GM21737 (cell line): Measurements from ENCODE around the gene INKA1.
"Not testable (repeated sequence)": the region's sequence is repeated elsewhere in the genome, so short reads cannot be mapped to it uniquely, and the experiment has no call there.

ENCODE experiments used
- ATAC-seq: cut with Tn5 transposase; IDR thresholded peaks from one replicate; pipeline ENCODE4 v1.9.1; 2021; ENCODE audit warnings: mild to moderate bottlenecking, moderate library complexity; ENCODE audit not compliant: unreplicated experiment

The INKA1 gene

DNA sequence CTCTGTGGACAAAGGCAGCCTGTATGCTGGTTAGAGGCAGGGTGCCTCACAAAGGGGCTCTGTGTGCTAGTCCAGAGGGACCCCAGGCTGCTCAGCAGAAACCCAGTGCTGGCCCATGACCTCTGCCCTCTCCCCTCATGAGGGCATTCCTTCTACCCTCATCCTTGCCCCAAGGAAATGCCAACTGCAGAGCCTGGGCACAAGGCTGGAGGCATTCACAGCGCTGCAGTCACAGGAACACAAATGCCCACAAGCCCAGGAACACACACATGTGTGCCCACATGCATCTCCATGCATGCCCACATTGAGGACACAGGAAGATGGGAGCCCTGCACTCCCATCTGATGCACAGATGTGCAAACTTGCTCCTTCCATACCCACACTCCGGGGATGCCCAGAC is 3.8 kb downstream of the INKA1 start:
- no peak for ATAC-seq

- no peak for ATAC-seq
These were observed 4.5 kb downstream of the INKA1 start for GRCh38 chr3:49807431-49808114.

GRCh38 chr3:49812916-49813496 is 9.9 kb downstream of the INKA1 start:
- no peak for ATAC-seq

GRCh38 chr3:49813497-49814174 is 10.6 kb downstream of the INKA1 start, which contains the start of gene UBA7:
TSS of gene UBA7 (minus strand) at chr3:49813953. CDS start at chr3:49813787, 166 bp downstream.
- peak; percentile 68 for ATAC-seq

DNA sequence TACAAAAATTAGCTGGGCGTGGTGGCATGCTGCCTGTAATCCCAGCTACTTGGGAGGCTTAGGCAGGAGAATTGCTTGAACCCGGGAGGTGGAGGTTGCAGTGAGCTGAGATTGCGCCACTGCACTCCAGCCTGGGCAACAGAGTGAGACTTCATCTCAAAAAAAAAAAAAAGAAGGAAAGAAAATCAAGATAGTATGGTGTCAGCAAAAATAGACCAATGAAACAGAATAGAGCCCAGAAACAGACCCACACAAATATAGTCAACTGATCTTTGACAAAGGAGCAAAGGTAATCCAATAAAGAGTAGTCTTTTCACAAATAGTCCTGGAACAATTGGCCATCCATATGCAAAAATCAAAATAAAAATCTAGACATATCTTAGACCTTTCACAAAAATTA is 20.1 kb downstream of the INKA1 start:
- not testable (repeated sequence) for ATAC-seq

- no peak for ATAC-seq
These were observed 23.0 kb downstream of the INKA1 start for GRCh38 chr3:49826016-49826415.

DNA sequence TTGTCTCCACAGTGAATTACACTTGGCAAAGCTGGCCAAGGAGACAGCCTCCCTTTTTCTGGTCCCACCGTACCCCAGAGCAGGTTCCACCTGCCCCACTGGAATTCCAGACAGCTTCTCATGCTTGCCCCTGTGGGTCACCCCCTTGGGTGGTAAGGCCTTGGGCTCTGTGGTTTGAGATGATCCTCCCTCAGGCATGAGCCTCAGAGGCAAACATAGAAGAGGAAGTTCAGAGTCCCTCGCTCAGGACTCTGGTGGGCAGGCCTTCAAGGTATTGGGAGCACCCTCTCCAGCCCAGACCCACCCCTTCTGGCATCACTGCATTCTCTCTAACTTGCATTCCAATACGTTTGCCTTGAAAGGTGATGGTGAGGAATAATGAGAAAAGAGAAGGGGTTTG is 28.3 kb downstream of the INKA1 start:
- no peak for ATAC-seq

DNA sequence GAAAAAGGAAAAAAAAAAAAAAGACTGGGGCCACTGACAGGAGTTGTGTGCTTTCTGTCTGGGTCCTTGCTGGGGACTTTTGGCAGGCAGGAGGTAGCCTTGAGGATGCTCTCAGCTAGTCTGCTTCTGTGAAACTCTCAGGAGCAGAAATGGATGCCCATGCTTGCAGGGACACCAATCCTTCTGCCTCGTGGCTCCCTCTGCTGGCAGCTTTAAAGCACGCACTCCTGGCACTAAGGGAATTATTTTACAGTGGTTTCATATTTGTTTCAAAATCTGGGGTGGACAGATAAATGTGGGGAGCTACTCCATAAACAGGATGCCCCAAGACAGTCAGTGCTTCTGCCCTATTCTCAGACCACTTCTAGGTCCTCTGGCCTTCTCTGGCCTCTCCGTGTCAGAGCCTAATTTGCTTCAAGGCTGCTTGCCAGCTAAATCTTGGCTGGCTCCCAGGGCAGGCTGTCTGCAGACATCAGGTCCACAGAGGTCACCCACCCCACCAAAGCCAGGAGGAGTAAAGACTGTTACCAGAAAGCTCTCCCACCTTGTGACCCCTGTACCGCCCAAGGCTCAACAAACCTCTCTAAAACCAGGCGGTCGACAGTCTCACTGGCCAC is 36.2 kb downstream of the INKA1 start:
- ATAC-seq = no peak

DNA sequence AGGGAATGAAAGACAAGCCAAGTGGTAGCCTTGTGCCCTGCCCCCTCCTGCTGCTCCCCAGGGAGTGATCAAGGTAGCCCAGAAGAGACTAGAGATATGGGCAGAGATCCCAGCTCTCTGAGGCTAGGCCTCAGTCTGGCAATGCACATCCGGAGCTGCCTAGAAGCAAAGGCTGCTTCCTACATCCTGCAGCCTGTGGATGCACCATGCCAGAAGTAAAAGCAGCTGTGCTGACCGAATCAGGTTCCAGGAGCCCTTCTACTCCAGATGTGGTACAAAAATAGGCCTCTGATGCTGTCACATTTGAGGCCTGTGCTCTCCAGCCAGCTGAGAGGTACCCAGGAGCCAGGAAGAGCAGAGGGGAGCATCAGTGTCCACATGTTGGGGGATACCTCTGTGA is 37.3 kb downstream of the INKA1 start:
- ATAC-seq = no peak

- ATAC-seq = no peak
These were observed 38.1 kb downstream of the INKA1 start for GRCh38 chr3:49841126-49841696.

DNA sequence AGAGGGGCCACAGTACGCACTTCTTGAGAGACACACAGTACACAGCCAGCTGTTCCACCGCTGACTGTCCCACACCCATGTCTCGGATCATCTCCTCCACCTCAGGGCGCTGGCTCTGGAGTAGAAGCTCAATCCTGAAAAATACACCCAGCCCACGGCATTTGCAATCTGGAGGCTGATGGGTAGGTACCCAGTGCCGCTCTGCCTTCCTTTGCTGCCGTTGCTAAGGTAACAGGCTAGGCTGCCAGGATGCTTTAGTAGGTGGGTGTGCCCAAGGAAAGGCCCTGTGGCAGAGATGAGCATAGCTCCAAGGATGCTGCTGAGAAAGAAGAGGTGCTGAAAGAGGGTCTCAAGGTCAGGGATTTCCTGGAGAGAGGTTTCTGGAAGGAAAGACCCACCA is 38.7 kb downstream of the INKA1 start:
- no peak for ATAC-seq

DNA sequence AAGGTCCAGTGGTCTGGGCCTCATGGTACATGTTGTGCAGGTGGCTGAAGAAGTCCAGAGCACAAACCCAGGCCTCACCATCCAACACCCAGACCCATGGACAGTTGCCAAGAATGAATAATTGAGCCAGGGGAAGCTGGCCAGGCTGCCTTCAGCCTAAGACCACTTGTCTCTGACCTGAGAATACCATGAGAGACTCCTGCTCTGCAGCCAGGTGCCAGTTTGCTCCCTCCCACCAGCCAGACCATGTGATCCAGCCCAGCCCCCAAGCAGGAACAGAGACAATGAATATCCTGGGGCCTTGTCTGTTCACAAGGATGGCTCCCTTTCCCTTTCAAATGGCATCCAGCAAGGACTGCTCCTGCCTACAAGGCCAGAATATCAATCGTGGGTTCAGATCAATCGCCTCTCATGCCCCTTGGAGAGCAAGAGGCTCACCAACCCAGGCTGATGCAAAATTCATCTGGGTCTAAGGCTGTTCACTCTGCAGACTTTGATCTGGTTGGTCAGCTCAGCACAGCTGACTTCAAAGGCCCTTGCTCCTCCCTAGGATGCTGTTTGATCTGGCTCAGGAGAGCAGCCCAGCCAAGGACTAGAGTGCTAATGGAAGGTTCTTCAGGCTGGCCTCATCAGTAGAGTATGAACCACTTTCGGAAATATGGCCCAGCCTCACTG is 39.9 kb downstream of the INKA1 start:
- ATAC-seq = no peak

- no peak for ATAC-seq
These were observed 41.6 kb downstream of the INKA1 start for GRCh38 chr3:49844464-49845183.

DNA sequence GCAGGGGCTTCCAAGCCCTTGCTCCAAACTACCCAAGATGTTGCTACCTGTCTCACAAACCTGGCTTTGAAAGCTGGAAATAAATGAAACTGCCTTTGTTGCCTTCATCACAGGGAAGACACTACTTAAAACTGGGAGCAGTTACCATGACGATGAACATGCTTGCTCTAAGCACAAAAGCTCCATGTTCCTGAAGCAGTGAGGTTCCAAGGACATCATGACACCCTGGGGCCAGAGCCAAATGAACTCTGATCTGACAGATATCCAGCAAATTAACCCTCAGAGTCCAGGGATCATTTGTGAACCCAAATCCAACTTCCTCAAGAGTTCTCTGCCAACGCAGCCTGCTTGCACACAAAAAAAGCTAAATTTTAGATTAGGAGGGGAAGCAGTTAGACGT is 42.6 kb downstream of the INKA1 start:
- ATAC-seq = no peak
